Colonic mucosa (tissue), 4 donors: Measurements from ENCODE around the gene PHYKPL. TPM values are rescaled to one million over a fixed set of nuclear protein-coding genes. Genes with fewer than 3 reads are reported as not detected.

Experiments used
- DNase-seq: peaks from one replicate; pipeline ENCODE4 v3.0.0-alpha.2; 2020
- H3K27ac ChIP-seq: fragments of 200-600 bp; one replicate; pipeline ENCODE4 v1.8.0; 2021
- H3K27me3 ChIP-seq: fragments of 200-600 bp; one replicate; pipeline ENCODE4 v1.8.0; 2021
- H3K36me3 ChIP-seq: fragments of 200-600 bp; one replicate; pipeline ENCODE4 v1.8.0; 2021
- H3K4me1 ChIP-seq: fragments of 200-600 bp; one replicate; pipeline ENCODE4 v1.8.0; 2021; ENCODE audit warnings: mild to moderate bottlenecking
- H3K4me3 ChIP-seq: fragments of 200-600 bp; one replicate; pipeline ENCODE4 v1.8.0; 2021
- H3K9ac ChIP-seq, 2 donors: one replicate each; pipeline ENCODE4 v1.7.0; 2013; ENCODE audit warnings: control low read depth in 2 of 2, low read depth in 2 of 2, low read length in 2 of 2
- H3K9me3 ChIP-seq: fragments of 200-600 bp; one replicate; pipeline ENCODE4 v1.8.0; 2021
- CTCF ChIP-seq: fragments of 200-600 bp; IDR thresholded peaks from one replicate; pipeline ENCODE4 v1.8.0; 2022; ENCODE audit warnings: antibody characterized with exemption, mild to moderate bottlenecking
- intact Hi-C: fragments of 100-400 bp; cut with DNase I; formaldehyde crosslinking; loops from one replicate; pipeline ENCODE4 v1.14.1; 2022
- total RNA-seq, 2 donors: library from RNA; stranded (reverse); fragmentation: NEBNext Ultra II Directional in 1 of 2; extraction: Animal tissue kit (Norgen Biotek cat#: 25700) in 1 of 2; gene quantifications; one replicate each; pipeline ENCODE4 v1.2.1, GENCODE V29; 2021
- donor health status: healthy.
- donor health status: DM: no; HTN: no; CAD: no.
- donor health status: DM: no; HTN: no; CAD: no.

PHYKPL gene
- total RNA-seq, 2 donors from 2014 or later: 101 to 159 TPM

- H3K9me3 ChIP-seq: no peaks in the 10 kb centered on the region
- H3K27ac ChIP-seq: peak overlapping the region; percentile 4
- no peak for DNase-seq
- intact Hi-C loops: no loop called here
- no peak for TF ChIP-seq CTCF
- H3K36me3 ChIP-seq: no peaks in the 10 kb centered on the region
- H3K4me3 ChIP-seq: no peak overlapping the region
- peak overlapping the region in 1 of 2 donors; percentile 1 for H3K9ac ChIP-seq
- no peaks in the 10 kb centered on the region for H3K27me3 ChIP-seq
- peaks cover 31% of the 10 kb centered on the region for H3K4me1 ChIP-seq
These were observed 4.0 kb downstream of the PHYKPL start for GRCh38 chr5:178228609-178229008.

- intact Hi-C loops: no loop called here
- Histone ChIP-seq H3K9me3 (no peaks in the 10 kb centered on the region), H3K36me3 (no peaks in the 10 kb centered on the region), H3K27ac (peak overlapping the region; percentile 82), H3K9ac (peak overlapping the region in 1 of 2 donors; percentile 52), H3K4me1 (peaks cover 31% of the 10 kb centered on the region), H3K4me3 (no peak overlapping the region), H3K27me3 (no peaks in the 10 kb centered on the region)
- DNase-seq: no peak
- TF ChIP-seq CTCF: no peak
These were observed 4.7 kb downstream of the PHYKPL start for GRCh38 chr5:178227929-178228328.

GRCh38 chr5:178227138-178227659 lies 5.4 kb downstream of the PHYKPL start:
- Histone ChIP-seq H3K4me3 (no peak overlapping the region), H3K27ac (peak overlapping the region; percentile 82), H3K9me3 (no peaks in the 10 kb centered on the region), H3K9ac (peak overlapping the region in 1 of 2 donors; percentile 52), H3K4me1 (peaks cover 31% of the 10 kb centered on the region), H3K27me3 (no peaks in the 10 kb centered on the region), H3K36me3 (no peaks in the 10 kb centered on the region)
- DNase-seq: no peak
- intact Hi-C loops: no loop called here
- TF ChIP-seq CTCF: no peak

GRCh38 chr5:178225174-178225573 lies 7.4 kb downstream of the PHYKPL start:
- Histone ChIP-seq H3K36me3 (no peaks in the 10 kb centered on the region), H3K9me3 (no peaks in the 10 kb centered on the region), H3K4me3 (no peak overlapping the region), H3K27ac (no peak overlapping the region), H3K4me1 (peaks cover 18% of the 10 kb centered on the region), H3K27me3 (no peaks in the 10 kb centered on the region), H3K9ac (no peak overlapping the region)
- intact Hi-C loops: no loop called here
- TF ChIP-seq CTCF: no peak
- no peak for DNase-seq

- Histone ChIP-seq H3K9me3 (no peaks in the 10 kb centered on the region), H3K4me3 (no peak overlapping the region), H3K4me1 (peaks cover 10% of the 10 kb centered on the region), H3K9ac (no peak overlapping the region), H3K36me3 (no peaks in the 10 kb centered on the region), H3K27ac (no peak overlapping the region), H3K27me3 (no peaks in the 10 kb centered on the region)
- DNase-seq: no peak
- intact Hi-C loops: no loop called here
- no peak for TF ChIP-seq CTCF
These were observed 8.2 kb downstream of the PHYKPL start for GRCh38 chr5:178224403-178224802.
